Gastroesophageal sphincter (tissue), 4 donors: ENCODE measurements around the gene BDH1. TPM values are rescaled to one million over a fixed set of nuclear protein-coding genes. Genes with fewer than 3 reads are reported as not detected.

Experiments
- ATAC-seq: fragments of 150-250 bp; one replicate; pipeline ENCODE4 v1.9.1; 2016; ENCODE audit warnings: mild to moderate bottlenecking, moderate library complexity
- H3K27ac ChIP-seq, 4 donors: fragments of 200-600 bp; sonication (generic) in 3 of 4; 1 replicate in 3 of 4; 2 replicates in 1 of 4; pipeline ENCODE4 v1.5.1; 2016 to 2019
- H3K27me3 ChIP-seq: fragments of 200-600 bp; sonication (generic); one replicate; pipeline ENCODE4 v1.5.1; 2019
- H3K36me3 ChIP-seq, 2 donors: fragments of 200-600 bp; sonication (generic); one replicate each; pipeline ENCODE4 v1.5.1; 2019; ENCODE audit warnings: control low read depth in 1 of 2
- H3K4me1 ChIP-seq, 3 donors: fragments of 200-600 bp; sonication (generic); 1 replicate in 2 of 3; 2 replicates in 1 of 3; pipeline ENCODE4 v1.5.1; 2016 to 2019; ENCODE audit warnings: control low read depth in 2 of 3
- H3K4me3 ChIP-seq, 2 donors: fragments of 200-600 bp; sonication (generic); one replicate each; pipeline ENCODE4 v1.5.1; 2019; ENCODE audit warnings: mild to moderate bottlenecking in 1 of 2, moderate library complexity in 1 of 2
- H3K9me3 ChIP-seq, 3 donors: fragments of 200-600 bp; sonication (generic); one replicate each; pipeline ENCODE4 v1.5.1; 2017 to 2019; ENCODE audit warnings: control low read depth in 2 of 3
- CTCF ChIP-seq, 4 experiments: fragments of 200-600 bp in 2 of 4; fragments of 450-650 bp in 2 of 4; sonication (generic) in 1 of 4; IDR thresholded peaks; one replicate each; pipeline ENCODE4 v1.5.1; 2017 to 2019; ENCODE audit warnings: antibody characterized with exemption in 4 of 4, mild to moderate bottlenecking in 2 of 4, moderate library complexity in 2 of 4
- EP300 ChIP-seq: sonication (generic); formaldehyde crosslinking; IDR thresholded peaks from one replicate; pipeline ENCODE4 v1.6.1; 2017; ENCODE audit warnings: antibody characterized with exemption, mild to moderate bottlenecking
- POLR2A ChIP-seq, 2 donors: fragments of 450-650 bp; IDR thresholded peaks; one replicate each; pipeline ENCODE4 v1.6.1; 2017; ENCODE audit warnings: antibody characterized with exemption in 2 of 2, mild to moderate bottlenecking in 2 of 2, moderate library complexity in 1 of 2
- POLR2AphosphoS5 ChIP-seq: sonication (generic); formaldehyde crosslinking; IDR thresholded peaks from one replicate; pipeline ENCODE4 v1.6.1; 2017; ENCODE audit warnings: antibody characterized with exemption
- WGBS, 2 donors: methylation state at CpG; one replicate each; pipeline ENCODE4 v1.1.5; 2018; ENCODE audit warnings: low coverage in 1 of 2; 5-methylcytosine and 5-hydroxymethylcytosine counted together
- total RNA-seq, 4 donors: library from RNA; depleted of rRNA; stranded (reverse); fragments of >200 nt; gene quantifications; one replicate each; pipeline ENCODE4 v1.1.0, GENCODE V29; 2016

Gene BDH1
- total RNA-seq, 4 donors from 2014 or later, result 8.6 to 16.2 (median 12.3) TPM

- WGBS, 2 donors, result 84 to 97% methylated on average over 5 to 6 of the region's 6 CpGs
- H3K27ac ChIP-seq, result no peak overlapping the region
- TF ChIP-seq EP300 (no peak), POLR2AphosphoS5 (no peak), POLR2A (IDR thresholded peaks at IDR 0.05) (no peak), CTCF (IDR thresholded peaks at IDR 0.05) (no peak)
These were observed 39.3 kb downstream of the BDH1 start for GRCh38 chr3:197516517-197516889.

GRCh38 chr3:197514786-197515355 is 40.9 kb downstream of the BDH1 start:
- TF ChIP-seq EP300 (no peak), CTCF (IDR thresholded peaks at IDR 0.05) (no peak), POLR2AphosphoS5 (no peak), POLR2A (IDR thresholded peaks at IDR 0.05) (no peak)
- Histone ChIP-seq H3K9me3 (no peaks in the 10 kb centered on the region), H3K27me3 (no peaks in the 10 kb centered on the region), H3K36me3 (peaks cover 0 to 47% of the 10 kb centered on the region in 2 donors), H3K4me3 (no peak overlapping the region), H3K4me1 (peaks cover 0 to 5% (median 2%) of the 10 kb centered on the region in 3 donors), H3K27ac (no peak overlapping the region)
- no peak for ATAC-seq
- 20 to 78% methylated on average over 1 to 6 of the region's 10 CpGs for WGBS, 2 donors

More at GRCh38 chr3:197516517-197516889, 39.3 kb downstream of the BDH1 start:
- Histone ChIP-seq H3K4me1 (no peaks in the 10 kb centered on the region), H3K4me3 (no peak overlapping the region), H3K9me3 (no peaks in the 10 kb centered on the region), H3K36me3 (peaks cover 0 to 59% of the 10 kb centered on the region in 2 donors), H3K27me3 (no peaks in the 10 kb centered on the region)
- ATAC-seq, result no peak

GRCh38 chr3:197513953-197514785 is 41.6 kb downstream of the BDH1 start:
- Histone ChIP-seq H3K36me3 (peaks cover 0 to 44% of the 10 kb centered on the region in 2 donors), H3K4me1 (peaks cover 0 to 13% (median 2%) of the 10 kb centered on the region in 3 donors), H3K9me3 (no peaks in the 10 kb centered on the region), H3K4me3 (no peak overlapping the region), H3K27ac (no peak overlapping the region), H3K27me3 (no peaks in the 10 kb centered on the region)
- WGBS, 2 donors, result 86 to 90% methylated on average over 9 to 11 of the region's 18 CpGs
- ATAC-seq, result no peak
- TF ChIP-seq POLR2AphosphoS5 (no peak), POLR2A (IDR thresholded peaks at IDR 0.05) (no peak), EP300 (no peak), CTCF (IDR thresholded peaks at IDR 0.05) (no peak)

GRCh38 chr3:197512691-197513571 is 42.8 kb downstream of the BDH1 start:
- no peaks in the 10 kb centered on the region for H3K9me3 ChIP-seq
- H3K27ac ChIP-seq, result no peak overlapping the region
- ATAC-seq, result no peak
- peaks cover 0 to 44% of the 10 kb centered on the region in 2 donors for H3K36me3 ChIP-seq
- H3K4me3 ChIP-seq, result no peak overlapping the region
- TF ChIP-seq EP300 (no peak), CTCF (IDR thresholded peaks at IDR 0.05) (no peak), POLR2A (IDR thresholded peaks at IDR 0.05) (no peak), POLR2AphosphoS5 (no peak)
- H3K27me3 ChIP-seq, result no peaks in the 10 kb centered on the region
- H3K4me1 ChIP-seq, result peaks cover 0 to 14% (median 2%) of the 10 kb centered on the region in 3 donors
- WGBS, 2 donors, result 83 to 100% methylated on average over 2 of the region's 19 CpGs
